ENCODE data around the gene TNS3.
"Not testable (repeated sequence)": the region's sequence is repeated elsewhere in the genome, so short reads cannot be mapped to it uniquely, and the experiment has no call there.

DNA sequence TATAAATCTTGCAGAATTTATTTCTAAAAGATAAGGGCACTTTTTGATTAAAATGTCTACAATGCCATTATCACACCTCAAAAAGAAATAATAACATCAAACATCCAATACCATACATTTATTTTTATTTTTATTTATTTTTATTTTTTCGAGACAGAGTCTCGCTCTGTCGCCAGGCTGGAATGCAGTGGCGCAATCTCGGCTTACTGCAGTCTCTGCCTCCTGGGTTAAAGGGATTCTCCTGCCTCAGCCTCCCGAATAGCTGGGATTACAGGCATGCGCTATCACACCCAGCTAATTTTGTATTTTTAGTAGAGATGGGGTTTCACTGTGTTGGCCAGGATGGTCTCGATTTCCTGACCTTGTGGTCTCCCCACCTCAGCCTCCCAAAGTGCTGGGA, 140.9 kb downstream of the TNS3 start:
- TF ChIP-seq, protein P1, sequence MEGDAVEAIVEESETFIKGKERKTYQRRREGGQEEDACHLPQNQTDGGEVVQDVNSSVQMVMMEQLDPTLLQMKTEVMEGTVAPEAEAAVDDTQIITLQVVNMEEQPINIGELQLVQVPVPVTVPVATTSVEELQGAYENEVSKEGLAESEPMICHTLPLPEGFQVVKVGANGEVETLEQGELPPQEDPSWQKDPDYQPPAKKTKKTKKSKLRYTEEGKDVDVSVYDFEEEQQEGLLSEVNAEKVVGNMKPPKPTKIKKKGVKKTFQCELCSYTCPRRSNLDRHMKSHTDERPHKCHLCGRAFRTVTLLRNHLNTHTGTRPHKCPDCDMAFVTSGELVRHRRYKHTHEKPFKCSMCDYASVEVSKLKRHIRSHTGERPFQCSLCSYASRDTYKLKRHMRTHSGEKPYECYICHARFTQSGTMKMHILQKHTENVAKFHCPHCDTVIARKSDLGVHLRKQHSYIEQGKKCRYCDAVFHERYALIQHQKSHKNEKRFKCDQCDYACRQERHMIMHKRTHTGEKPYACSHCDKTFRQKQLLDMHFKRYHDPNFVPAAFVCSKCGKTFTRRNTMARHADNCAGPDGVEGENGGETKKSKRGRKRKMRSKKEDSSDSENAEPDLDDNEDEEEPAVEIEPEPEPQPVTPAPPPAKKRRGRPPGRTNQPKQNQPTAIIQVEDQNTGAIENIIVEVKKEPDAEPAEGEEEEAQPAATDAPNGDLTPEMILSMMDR (IDR thresholded peaks at IDR 0.05; ENCODE audit: low read length), result not testable (repeated sequence)
- not testable (repeated sequence) for TF ChIP-seq EZH2phosphoT487 (IDR thresholded peaks at IDR 0.05; ENCODE audit: low read length)
